DOHH2 (cell line): ENCODE results near the gene RGS7.

Experiments used
- H3F3A ChIP-seq: fragments of 200-600 bp; sonication (generic), shearing (Covaris generic); 2 replicates; pipeline ENCODE4 v1.6.0; 2016; ENCODE audit warnings: antibody characterized with exemption, mild to moderate bottlenecking; ENCODE audit not compliant: control insufficient read depth, insufficient read depth
- H3K27ac ChIP-seq: fragments of 200-600 bp; sonication (generic); 2 replicates; pipeline ENCODE4 v1.5.1; 2014; ENCODE audit warnings: low read depth, mild to moderate bottlenecking, low read length, moderate library complexity
- H3K27me3 ChIP-seq: fragments of 200-600 bp; sonication (generic); 2 replicates; pipeline ENCODE4 v1.6.1; 2014; ENCODE audit warnings: mild to moderate bottlenecking, low read length, mixed read lengths; ENCODE audit not compliant: control insufficient read depth
- H3K36me3 ChIP-seq: fragments of 200-600 bp; sonication (generic); 2 replicates; pipeline ENCODE4 v1.6.1; 2014; ENCODE audit warnings: mild to moderate bottlenecking, low read length, moderate library complexity, mixed read lengths; ENCODE audit not compliant: control insufficient read depth
- H3K4me1 ChIP-seq: fragments of 200-600 bp; sonication (generic); 2 replicates; pipeline ENCODE4 v1.6.1; 2014; ENCODE audit warnings: mild to moderate bottlenecking, low read length, mixed read lengths; ENCODE audit not compliant: control insufficient read depth
- H3K4me2 ChIP-seq: fragments of 200-600 bp; sonication (generic); 2 replicates; pipeline ENCODE4 v1.6.0; 2014; ENCODE audit warnings: mild to moderate bottlenecking, low read length, moderate library complexity
- H3K4me3 ChIP-seq: fragments of 200-600 bp; sonication (generic); 2 replicates; pipeline ENCODE4 v1.5.1; 2014; ENCODE audit warnings: mild to moderate bottlenecking, low read length, mixed read lengths
- H3K79me2 ChIP-seq: fragments of 200-600 bp; sonication (generic); 2 replicates; pipeline ENCODE4 v1.6.1; 2014; ENCODE audit warnings: mild to moderate bottlenecking, low read length, mixed read lengths; ENCODE audit not compliant: control insufficient read depth
- H3K9me2 ChIP-seq: fragments of 200-600 bp; sonication (generic); replicated peaks from 2 replicates; pipeline ENCODE4 v1.6.1; 2014; ENCODE audit warnings: mild to moderate bottlenecking, low read length, mixed read lengths; ENCODE audit not compliant: control insufficient read depth
- H3K9me3 ChIP-seq: fragments of 200-600 bp; sonication (generic); 2 replicates; pipeline ENCODE4 v1.6.1; 2014; ENCODE audit warnings: antibody characterized with exemption, low read length, mixed read lengths; ENCODE audit not compliant: control insufficient read depth, insufficient read depth
- H4K20me1 ChIP-seq: fragments of 200-600 bp; sonication (generic); 2 replicates; pipeline ENCODE4 v1.6.0; 2014; ENCODE audit warnings: low read depth, mild to moderate bottlenecking, antibody characterized with exemption, low read length, moderate library complexity; ENCODE audit not compliant: control insufficient read depth, insufficient read depth
- CTCF ChIP-seq: fragments of 200-600 bp; sonication (generic); IDR thresholded peaks from one replicate; pipeline ENCODE4 v1.5.1; 2014; ENCODE audit warnings: antibody characterized with exemption, mild to moderate bottlenecking, low read depth, low read length; ENCODE audit not compliant: poor library complexity, severe bottlenecking
- EZH2phosphoT487 ChIP-seq: fragments of 200-600 bp; sonication (generic); IDR thresholded peaks from 2 replicates; pipeline ENCODE4 v1.6.1; 2017; ENCODE audit warnings: borderline replicate concordance, mild to moderate bottlenecking, antibody characterized with exemption, low read length, moderate library complexity, mixed read lengths

RGS7 gene

GRCh38 chr1:241213139-241213538, 143.9 kb downstream of the RGS7 start:
- Histone ChIP-seq H3F3A (no peaks in the 10 kb centered on the region), H3K27me3 (no peaks in the 10 kb centered on the region)
- TF ChIP-seq CTCF = no peak

GRCh38 chr1:241212628-241213027, 144.4 kb downstream of the RGS7 start:
- no peak overlapping the region for H3K27ac ChIP-seq
- no peaks in the 10 kb centered on the region for H3K27me3 ChIP-seq
- no peaks in the 10 kb centered on the region for H3K79me2 ChIP-seq
- H3K9me2 ChIP-seq = no peaks in the 10 kb centered on the region
- no peak overlapping the region for H3K4me2 ChIP-seq
- no peaks in the 10 kb centered on the region for H3K9me3 ChIP-seq
- TF ChIP-seq CTCF = no peak
- no peak for TF ChIP-seq EZH2phosphoT487
- H4K20me1 ChIP-seq = no peaks in the 10 kb centered on the region
- H3K4me3 ChIP-seq = no peak overlapping the region
- no peaks in the 10 kb centered on the region for H3K36me3 ChIP-seq
- no peaks in the 10 kb centered on the region for H3F3A ChIP-seq
- no peaks in the 10 kb centered on the region for H3K4me1 ChIP-seq

More at GRCh38 chr1:241213139-241213538, 143.9 kb downstream of the RGS7 start:
- H4K20me1 ChIP-seq = no peaks in the 10 kb centered on the region
- H3K27ac ChIP-seq = no peak overlapping the region
- H3K79me2 ChIP-seq = no peaks in the 10 kb centered on the region
- no peaks in the 10 kb centered on the region for H3K9me2 ChIP-seq
- H3K9me3 ChIP-seq = no peaks in the 10 kb centered on the region
- H3K4me2 ChIP-seq = no peak overlapping the region
- no peaks in the 10 kb centered on the region for H3K36me3 ChIP-seq
- no peak overlapping the region for H3K4me3 ChIP-seq
- H3K4me1 ChIP-seq = no peaks in the 10 kb centered on the region

- Histone ChIP-seq H3F3A (no peaks in the 10 kb centered on the region), H3K27ac (no peak overlapping the region), H3K4me3 (no peak overlapping the region), H3K9me2 (no peaks in the 10 kb centered on the region), H3K36me3 (no peaks in the 10 kb centered on the region), H3K9me3 (no peaks in the 10 kb centered on the region), H3K79me2 (no peaks in the 10 kb centered on the region), H3K27me3 (no peaks in the 10 kb centered on the region), H3K4me1 (no peaks in the 10 kb centered on the region), H3K4me2 (no peak overlapping the region), H4K20me1 (no peaks in the 10 kb centered on the region)
- TF ChIP-seq CTCF (no peak), EZH2phosphoT487 (no peak)
Measured at GRCh38 chr1:241208910-241209379, 148.1 kb downstream of the RGS7 start.

- H3K27ac ChIP-seq = no peak overlapping the region
- no peaks in the 10 kb centered on the region for H3K79me2 ChIP-seq
- no peaks in the 10 kb centered on the region for H3K27me3 ChIP-seq
- H3K4me2 ChIP-seq = no peak overlapping the region
- no peak overlapping the region for H3K4me3 ChIP-seq
- no peaks in the 10 kb centered on the region for H4K20me1 ChIP-seq
- H3K9me2 ChIP-seq = no peaks in the 10 kb centered on the region
- H3K9me3 ChIP-seq = no peaks in the 10 kb centered on the region
- H3K4me1 ChIP-seq = no peaks in the 10 kb centered on the region
- TF ChIP-seq CTCF = no peak
- TF ChIP-seq EZH2phosphoT487 = no peak
- no peaks in the 10 kb centered on the region for H3F3A ChIP-seq
- H3K36me3 ChIP-seq = no peaks in the 10 kb centered on the region
Measured at GRCh38 chr1:241203817-241204216, 153.2 kb downstream of the RGS7 start.
